ENCODE results near the gene ENPP6.

ENPP6 gene

DNA sequence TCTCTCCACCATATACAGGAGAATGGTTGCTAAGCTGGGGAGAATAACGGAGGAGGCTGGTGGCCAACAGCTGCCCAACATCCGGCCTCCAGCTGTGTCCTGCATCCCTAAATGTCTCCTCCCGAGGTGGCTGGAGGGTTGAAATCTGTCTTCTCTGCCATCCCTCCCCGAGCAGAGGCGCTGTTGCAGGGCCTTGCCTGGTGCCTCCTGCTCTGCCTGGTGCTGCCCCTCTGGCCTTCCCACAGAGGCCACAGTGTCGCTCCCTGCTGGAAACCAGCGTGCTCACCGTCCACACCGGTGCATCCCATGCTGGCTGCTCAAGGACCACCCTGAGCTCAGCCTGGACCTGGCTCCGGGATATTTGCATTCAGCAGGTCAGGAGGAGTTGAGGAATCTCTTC, 115.2 kb downstream of the ENPP6 start:
- DNase-seq, result no peak

DNA sequence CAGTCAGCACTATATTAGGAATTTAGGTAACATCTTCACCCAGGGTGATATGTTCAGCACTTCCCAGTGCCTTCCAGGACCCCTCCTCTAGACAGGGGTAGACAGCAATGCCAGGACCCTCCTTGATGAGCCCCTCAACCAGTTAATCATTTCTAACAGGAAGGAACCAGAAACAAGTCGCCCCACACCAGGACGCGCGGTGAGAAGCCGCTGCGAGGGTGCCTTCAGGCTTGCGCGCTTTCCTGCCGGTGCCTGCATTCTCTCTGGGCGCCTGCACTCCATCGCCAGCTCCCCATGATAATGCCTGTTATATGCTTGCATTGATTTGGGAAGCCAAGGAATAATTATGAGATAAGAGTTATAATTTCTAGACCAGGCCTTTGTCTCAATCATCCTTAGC, 116.0 kb downstream of the ENPP6 start:
- no peak for DNase-seq

DNA sequence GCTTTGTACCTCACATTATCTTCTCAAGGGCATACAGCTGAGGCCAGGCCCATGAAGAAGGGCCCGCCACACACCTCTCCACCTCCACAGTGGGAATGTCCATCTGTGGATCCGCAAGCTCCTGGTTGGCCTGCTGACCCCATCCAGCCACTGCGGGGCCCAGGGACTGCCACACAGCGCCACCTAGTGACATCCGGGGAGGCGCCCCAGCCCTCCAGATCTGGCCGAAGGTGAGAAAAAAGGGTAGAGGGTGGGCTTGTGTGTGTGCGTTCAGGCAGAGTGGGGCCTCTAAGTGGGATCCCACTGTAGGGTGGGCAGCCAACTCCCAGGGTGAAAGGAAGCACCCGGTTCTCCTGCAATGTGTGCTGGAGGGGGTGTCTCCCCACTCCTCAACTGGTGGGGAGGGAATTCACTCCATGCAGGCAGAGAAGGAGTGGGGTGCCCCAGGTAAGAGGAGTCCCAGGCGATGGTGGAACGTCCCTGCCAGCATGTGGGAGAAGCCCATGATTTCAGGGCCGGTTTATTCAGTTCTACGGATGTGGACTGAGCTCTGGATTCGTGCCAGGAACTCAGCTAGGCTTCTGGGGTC, 117.3 kb downstream of the ENPP6 start:
- no peak for DNase-seq

DNA sequence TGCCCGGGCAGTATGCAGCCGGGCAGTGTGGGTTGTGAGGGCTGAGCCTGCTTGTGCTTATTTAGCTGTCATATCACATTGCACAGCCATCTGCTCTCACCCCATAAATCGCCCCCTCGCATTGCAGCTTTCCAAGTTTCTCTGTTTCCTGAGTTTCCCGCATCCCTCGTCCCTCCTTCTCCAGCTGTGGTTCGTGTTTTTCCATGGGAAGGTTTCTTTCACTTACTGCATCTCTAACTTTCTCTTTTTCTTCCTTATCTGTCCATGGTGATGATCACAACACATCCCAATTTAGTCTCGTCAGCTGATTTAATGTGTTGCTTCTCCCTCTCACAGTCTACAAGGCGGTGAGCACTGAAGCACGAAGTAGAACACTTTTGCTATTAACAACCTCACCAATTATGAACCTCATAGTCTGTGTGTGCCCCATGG, 118.1 kb downstream of the ENPP6 start:
- DNase-seq, result no peak

DNA sequence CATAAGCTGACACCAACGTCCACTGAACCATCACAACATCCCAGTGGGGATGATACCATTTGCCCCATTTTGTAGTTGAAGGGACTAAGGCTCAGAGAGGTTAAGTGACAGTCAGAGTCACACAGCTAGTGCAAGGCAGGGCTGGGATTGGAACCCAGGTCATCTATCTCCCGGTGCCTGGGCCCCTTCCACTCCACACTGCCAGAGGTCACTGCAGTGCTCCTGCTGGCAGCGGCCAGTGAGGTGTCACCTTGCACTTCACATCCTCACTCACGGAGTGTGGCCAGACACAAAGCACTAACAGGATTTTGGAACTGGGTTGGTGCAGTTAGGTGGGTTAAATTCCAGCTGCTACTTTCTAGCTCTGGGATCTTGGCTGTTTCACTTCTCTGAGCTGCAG, 118.7 kb downstream of the ENPP6 start:
- no peak for DNase-seq

DNA sequence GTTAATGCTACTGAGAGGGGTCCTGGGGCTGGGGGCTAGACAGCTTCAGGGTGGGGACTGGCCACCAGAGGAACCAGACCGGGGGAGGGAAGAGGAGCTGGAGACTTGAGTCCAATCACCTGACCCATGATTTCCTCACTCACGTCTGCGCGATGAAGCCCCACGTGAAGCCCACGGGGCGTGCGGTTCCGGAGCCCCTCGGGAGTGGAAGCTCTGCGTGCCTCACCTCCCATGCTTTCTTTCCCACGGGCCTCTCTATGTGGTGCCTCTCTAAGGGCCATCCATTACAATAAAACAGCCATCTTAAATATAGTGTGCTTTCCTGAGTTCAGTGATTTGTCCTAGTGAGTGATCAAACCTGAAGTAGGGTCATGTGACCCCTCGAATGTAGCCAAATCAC, 119.9 kb downstream of the ENPP6 start:
- DNase-seq, result no peak

DNA sequence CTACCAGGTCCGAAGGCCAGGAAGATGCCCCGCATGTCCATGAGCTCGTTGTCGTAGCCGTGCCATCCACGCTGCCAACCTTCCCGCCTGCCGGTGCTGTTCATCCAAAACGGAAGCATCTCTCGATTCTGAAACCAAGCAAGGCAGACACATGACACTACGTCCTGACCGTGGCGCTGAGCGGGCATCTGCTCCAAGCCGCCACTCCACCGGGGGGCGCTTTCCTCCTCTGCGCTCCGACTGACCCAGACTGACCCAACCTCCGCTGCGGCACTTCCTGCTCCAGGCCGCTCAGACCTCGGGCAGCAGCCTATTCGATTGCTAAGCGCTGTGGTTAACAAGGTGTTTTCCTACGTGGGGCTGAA, 120.5 kb downstream of the ENPP6 start:
- DNase-seq, result peak; percentile 21

DNA sequence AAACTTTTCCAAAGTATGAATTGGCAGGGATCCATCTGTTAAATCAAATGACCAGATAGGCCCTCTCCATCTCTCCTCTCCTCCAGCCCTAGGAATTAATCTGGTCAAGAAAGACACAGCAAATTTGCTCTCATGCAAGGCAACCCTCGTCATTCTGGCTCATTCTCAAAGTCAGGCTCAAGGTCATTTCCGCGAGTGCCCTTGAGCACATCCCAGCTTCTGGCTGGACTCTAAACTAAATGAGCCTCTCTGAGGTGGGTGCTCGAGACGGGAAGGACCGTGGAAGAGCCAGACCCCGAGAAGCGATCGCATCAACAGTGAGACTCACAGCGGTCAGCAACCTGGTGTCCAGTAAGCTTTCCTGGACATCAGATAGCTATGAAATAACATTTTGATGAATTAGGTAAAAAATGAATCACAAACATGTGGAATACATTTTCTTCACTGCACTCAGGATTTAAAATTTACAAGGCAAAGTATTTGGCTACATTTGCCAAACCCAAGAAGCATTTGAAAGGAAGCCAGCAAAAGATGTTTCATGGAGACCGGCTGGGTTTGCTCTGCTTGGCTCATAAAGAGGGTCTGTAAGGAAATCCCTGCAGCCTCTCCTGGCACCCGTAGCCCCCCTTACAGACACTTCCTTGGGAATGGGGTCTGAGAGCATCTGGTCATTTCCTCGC, 121.0 kb downstream of the ENPP6 start:
- no peak for DNase-seq

DNA sequence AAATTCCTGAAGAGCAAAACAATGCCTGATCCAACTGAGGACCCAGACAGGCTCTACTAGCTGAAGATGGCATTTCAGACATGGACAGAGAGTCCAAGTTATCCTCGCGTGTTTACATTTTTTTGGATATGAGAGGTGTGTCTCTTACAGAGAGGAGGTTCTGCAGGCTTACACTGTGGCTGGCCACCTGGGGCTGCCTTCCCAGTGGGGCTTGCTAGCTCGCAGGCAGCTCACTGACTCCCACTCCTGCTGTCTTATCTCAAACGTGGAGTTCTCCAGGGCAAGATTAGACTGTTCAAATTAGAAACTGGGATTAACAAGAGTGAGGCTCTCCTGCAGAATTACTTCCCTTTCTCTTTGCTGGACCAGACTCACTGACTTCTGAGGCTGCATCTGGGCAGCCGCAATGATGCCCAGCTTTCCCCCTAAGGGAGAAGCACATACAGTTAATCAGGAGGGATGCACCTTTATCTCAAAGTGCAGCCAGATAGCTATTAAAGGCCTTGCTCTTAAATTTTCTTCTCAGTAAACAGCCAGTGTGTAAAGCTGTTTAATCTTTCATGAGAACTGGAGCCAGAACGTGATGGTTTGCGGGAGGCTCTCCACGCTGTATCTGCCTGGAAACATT, 123.0 kb downstream of the ENPP6 start:
- DNase-seq, result no peak

DNA sequence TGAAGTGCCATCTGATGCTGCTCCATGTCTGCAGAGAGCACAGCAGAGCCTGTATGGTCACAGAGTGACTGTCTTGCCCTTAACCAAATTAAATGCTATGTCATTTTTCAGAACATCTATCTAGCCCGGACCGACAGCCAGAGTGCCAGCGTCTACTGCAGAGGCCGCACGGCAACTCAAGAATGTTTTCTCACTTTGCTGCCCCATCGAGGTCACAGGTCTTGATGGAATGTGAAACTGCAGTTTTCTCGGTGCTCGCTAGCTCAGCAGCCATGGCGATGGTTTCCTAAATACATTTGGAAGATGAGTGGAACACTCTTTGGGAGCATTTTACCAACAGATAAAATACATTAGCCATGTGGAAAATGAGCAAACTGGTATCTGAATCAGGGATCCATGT, 125.7 kb downstream of the ENPP6 start:
- no peak for DNase-seq

DNA sequence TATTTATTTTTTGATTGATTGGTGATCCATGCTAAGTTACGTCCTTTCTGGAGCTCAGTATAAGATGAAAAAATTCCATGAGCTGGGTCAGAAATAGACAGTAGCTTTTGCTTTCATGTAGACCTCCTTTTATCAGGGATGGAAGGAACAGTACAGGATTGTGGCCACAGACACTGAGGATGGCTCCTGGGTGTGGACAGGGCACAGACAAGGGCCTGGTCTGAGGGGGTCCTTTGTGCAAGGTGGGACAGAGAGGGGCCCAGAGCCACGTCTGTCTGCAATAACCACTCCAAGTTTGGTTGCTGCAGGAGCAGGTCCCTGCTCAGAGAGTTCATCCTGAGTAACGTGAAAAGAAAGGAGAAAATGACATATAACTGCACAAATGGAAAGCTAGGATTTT, 127.1 kb downstream of the ENPP6 start:
- DNase-seq, result no peak

DNA sequence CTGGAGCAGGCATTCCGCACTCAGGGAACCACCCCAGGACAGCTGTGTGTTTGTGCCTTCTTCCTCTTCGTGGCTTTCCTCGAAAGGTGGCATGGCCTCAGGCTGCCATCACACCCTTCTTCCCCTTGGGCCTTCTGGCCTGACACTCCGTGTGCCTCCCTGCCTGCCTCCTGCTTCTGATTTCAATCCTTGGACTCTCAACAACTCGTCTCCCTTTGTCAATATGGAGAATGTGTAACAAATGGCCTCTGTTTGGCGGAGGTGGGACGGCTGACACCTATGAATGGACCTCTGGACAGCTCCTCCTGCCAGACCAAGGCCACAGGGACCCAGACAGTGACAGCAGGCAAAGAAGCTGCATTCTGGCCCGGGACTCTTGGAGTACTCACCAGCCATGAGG, 137.0 kb downstream of the ENPP6 start:
- DNase-seq, result no peak

DNA sequence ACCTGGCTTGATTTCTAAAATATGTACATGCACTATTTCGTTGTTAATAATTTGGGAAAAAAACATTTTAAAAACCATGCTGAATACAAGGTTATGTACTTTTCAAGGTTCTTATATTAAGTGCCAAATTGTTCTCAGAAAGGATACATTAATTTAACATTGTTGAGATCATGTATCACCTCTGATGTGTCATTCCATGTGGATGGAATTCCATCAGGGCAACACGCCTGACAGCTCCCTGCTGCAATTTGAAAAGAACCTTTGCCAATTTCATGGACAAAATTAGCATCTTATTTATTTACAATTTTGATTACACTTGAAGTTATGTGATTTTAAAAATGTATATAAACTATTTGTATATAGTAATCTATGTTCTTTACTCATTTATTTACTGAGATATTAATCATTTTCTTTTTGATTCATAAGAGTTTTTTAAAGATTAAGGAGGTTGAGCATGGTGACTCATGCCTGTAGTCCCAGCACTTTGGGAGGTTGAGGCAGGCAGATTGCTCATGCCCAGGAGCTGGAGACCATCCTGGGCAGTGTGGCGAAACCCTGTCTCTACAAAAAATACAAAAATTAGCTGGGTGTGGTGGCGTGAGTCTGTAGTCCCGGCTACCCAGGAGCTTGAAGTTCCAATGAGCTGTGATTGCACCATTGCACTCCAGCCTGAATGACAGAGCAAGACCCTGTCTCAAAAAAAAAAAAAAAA, 142.8 kb downstream of the ENPP6 start:
- no peak for DNase-seq

DNA sequence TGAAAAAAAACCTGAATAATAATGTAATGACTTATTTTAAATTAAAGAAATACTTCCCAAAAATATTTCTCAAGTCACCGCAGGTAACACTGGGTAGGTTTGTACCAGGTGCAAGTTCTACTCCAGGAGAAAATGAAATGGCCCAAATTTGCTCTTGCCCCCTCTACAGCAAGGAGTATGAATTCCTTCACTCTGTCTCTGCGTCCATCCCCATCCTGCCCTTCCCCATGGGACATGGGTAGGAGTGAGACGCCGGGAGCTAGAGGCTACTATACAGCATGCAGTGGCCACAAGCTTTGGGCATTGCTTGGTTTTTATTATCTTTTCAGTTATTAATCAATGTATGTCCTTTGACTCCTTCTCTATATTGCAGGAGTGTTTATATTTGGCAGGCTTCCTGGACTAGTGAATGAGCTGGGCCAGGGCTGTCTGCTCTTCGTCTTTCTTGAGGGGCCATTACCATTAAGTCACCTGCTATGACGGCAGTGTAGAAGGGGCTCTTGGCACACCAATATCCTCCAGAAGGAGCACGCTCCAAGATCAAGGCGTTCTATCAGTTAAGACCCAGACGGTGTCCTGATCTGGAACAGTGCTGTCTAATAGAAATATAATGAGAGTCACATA, 149.6 kb downstream of the ENPP6 start:
- DNase-seq, result no peak

DNA sequence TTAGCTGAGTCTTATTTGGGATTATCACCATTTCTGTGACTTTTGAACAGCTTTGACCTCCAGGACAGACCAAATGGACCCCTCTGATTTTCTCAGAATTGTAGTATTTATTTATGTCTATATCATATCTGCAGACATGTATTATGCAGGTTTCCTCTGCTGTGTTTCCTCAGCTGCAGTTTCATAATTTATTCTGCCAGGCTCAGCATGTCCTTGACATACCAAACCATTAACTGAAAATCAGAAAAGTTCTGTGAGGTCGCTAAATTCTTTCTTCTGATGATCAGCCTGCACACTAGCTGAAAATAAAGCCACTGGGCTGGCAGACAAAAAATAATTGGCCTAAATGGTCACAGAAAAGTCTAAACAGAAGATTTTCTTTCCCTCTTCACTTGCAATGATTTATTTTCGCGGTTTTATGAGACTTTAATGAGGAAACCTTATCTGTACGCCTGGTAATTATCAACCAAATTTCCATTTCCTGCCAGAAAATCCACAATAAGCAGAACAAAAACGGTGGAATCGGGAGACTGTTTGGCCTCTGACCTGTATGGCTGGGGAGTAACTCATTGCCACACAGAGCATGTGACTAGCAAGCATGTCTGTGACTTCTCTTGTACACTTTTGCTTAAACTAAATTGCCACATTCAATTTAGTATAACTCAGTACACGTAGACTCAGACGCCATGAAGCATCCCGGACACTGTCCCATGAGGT, 150.9 kb downstream of the ENPP6 start:
- DNase-seq, result no peak

DNA sequence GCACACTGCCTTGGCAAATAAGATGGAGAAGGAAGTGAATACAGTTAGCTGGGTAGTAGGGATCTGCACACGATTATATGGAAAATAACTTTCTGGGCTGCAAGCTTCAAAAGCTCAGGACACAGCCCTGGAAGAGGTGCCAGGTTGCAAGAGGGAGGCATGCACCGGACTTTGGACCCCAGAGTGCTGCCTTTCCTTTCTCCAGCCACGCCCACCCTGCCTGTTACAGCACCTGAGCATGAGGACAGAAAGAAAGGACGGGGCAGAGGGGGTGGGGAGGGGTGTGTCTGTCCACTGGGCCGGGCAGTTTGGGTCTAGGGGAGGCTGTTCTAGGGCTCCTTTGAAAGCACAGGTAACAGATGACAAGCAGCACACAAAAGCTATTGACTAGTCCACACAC, 152.8 kb downstream of the ENPP6 start:
- DNase-seq, result no peak

DNA sequence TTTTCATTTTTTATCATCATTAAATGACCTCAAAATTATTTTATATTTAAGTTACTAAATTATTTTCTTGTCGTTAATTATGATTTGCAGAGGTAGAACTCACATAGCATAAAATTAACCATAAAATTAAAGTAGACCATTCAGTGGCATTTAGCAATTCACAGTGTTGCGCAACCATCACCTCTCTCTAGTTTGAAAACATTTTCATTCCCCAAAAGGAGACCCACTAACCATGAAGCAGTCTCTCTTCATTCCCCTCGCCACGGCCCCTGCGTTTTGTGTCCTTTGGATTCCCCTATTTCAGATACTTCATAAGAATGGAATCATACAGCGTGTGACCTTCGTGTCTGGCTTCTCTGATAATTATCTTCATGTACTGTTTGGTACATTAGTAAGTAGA, 154.9 kb downstream of the ENPP6 start:
- no peak for DNase-seq

DNA sequence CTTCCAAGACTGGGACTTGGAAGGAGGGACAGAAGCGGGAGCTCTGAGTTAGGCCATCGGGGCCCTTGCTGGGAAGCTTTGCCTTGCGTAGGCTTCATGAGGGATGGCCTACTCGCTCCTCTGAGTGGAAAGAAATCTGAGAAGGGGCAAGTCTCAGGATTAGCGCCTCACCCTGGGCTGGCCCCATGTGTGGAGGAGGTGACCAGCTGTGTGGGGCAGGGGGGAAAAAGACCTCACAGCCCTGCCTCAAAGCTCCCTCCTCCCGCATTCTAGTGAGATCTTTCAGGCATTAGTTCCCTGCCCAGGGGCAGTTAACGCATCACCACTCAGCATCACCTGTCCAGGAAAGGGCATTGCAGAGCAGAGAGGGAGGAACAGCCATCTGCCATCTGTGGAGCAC, 156.1 kb downstream of the ENPP6 start:
- DNase-seq, result no peak

DNA sequence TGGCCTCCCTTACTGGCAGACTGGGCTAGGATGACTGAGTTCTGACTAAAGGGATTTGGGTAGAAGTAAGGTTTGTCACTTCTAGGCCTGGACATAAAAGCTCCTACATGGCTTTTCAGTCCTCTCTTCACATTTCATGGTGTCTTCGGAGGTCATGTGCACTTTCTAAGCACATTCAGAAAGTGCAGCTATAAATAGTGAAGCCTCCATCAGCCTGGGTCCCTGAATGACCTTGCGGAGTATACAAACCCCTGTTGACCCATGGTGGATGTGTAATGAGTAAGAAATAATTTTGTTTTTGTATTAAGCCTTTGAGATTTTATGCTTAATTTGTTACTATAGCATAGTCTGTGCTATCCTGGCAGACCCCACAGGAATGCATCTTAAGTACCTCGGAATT, 158.6 kb downstream of the ENPP6 start:
- DNase-seq, result no peak

DNA sequence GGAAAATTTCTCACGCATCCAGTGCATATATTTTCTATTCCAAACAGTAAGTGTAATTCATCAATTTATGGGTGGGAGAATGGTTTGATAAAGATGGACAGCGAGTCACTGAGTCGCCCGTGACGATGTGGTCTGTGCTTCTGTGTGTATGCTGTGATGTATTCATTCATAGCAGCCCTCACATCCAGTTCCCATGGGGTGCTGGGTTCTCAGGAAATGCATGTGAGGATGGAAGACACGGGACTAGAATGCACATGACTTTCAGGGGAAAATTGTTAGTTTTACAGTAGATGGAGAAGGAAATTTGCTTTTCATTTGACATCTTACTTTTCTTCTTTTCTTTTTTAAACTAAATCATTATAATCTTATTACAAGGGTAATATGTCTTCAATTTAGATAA, 159.6 kb downstream of the ENPP6 start:
- no peak for DNase-seq

DNA sequence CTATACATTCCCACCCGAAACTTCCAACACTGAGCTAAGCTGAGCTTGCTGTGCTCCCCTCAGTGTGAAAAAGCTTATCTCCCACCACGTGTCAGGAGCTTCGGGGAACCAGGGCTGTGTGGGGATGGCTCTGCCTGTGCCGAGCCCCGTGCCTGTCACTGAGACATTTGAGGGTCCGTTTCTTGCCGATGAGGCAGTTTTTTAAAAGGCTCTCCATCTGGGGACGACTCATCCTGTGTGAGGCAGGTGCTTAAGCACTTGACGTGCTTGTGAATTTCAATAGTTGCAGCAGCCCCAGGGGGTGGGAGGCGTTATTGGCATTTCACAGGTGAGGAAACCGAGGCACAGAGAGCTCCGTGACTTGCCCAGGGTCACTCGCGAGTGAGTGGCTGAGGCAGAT, 160.8 kb downstream of the ENPP6 start:
- DNase-seq, result no peak

DNA sequence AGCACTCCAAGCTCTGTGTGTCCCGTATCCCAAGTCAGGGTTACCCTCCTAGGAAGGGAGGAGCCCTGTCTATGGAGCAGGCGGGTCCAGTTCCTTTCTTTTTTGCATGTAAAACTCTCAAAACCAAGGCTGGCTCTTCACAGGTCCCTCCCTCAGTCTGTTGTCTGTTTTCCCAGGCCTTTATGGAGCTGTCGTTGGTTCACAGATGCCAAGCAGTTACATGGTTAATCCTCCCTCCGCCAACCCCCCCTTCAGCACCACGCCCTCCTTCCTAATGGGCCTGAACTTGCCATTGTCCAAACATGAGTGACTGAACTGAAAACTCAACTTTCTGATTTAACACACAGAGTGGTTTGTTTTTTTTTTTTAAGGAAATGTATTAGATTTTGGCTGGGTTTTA, 164.2 kb downstream of the ENPP6 start:
- DNase-seq, result no peak

DNA sequence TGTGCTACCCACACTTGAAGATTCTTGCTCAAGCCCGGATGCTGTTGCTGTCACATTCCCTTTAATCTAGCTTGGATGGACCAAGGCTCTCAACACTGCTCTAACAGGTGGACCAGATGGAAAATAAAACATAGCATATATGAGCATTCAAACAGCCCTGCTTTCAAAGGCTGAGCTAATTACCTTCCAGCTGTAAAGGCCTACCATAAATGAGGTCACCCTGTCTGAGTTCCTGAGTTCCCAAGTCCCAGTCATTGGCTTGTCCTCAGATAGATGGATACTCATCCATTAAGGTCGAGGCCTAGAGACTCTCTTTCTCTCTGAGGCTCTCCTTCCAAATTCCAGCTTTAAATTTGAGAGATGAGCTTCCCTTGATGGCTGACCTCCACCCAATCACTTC, 165.1 kb downstream of the ENPP6 start:
- DNase-seq, result no peak

Measured in NCI-H1048 (cell line).